CD8-positive, alpha-beta memory T cell (primary cell): ENCODE data around the gene DCANP1. TPM values are rescaled to one million over a fixed set of nuclear protein-coding genes. Genes with fewer than 3 reads are reported as not detected.

Source experiments
- CTCF ChIA-PET: fragments of 350-600 bp; sonication (Branson Sonifier 250); formaldehyde crosslinking; loops from one replicate; lab custom pipeline; 2021; ENCODE audit warnings: antibody characterized with exemption; lab: Charles Lee
- POLR2A ChIA-PET: fragments of 350-600 bp; sonication (Branson Sonifier 250); formaldehyde crosslinking; loops from one replicate; lab custom pipeline; 2021; ENCODE audit warnings: antibody characterized with exemption; lab: Charles Lee
- DNase-seq, 5 donors: peaks; one replicate each; pipeline versions ENCODE4 v3.0.0 to v3.0.0-alpha.2; 2020 to 2022; ENCODE audit warnings: mixed read lengths in 1 of 5
- H3K27ac ChIP-seq: one replicate; pipeline ENCODE4 v1.7.0; 2013; ENCODE audit warnings: low read depth, mild to moderate bottlenecking, low read length, moderate library complexity
- H3K27me3 ChIP-seq: 2 replicates; pipeline ENCODE4 v1.7.0; 2013; ENCODE audit warnings: low read length, mild to moderate bottlenecking; ENCODE audit not compliant: insufficient read depth, poor library complexity, severe bottlenecking
- H3K36me3 ChIP-seq: 2 replicates; pipeline ENCODE4 v1.7.0; 2013; ENCODE audit warnings: mild to moderate bottlenecking, low read length, moderate library complexity; ENCODE audit not compliant: insufficient read depth
- H3K4me1 ChIP-seq: 2 replicates; pipeline ENCODE4 v1.7.0; 2013; ENCODE audit warnings: mild to moderate bottlenecking, low read length, moderate library complexity; ENCODE audit not compliant: insufficient read depth
- H3K4me3 ChIP-seq: 2 replicates; pipeline ENCODE4 v1.7.0; 2013; ENCODE audit warnings: mild to moderate bottlenecking, low read length
- H3K9me3 ChIP-seq: 2 replicates; pipeline ENCODE4 v1.7.0; 2013; ENCODE audit warnings: mild to moderate bottlenecking, low read length
- H3K27ac Mint-ChIP-seq, 8 donors: one replicate each; pipeline ENCODE4 v1.8.0; 2020 to 2021; ENCODE audit warnings: mixed read lengths in 8 of 8, mild to moderate bottlenecking in 6 of 8, inconsistent platforms in 3 of 8, moderate library complexity in 3 of 8
- H3K27me3 Mint-ChIP-seq, 2 donors: one replicate each; pipeline ENCODE4 v1.8.0; 2020 to 2021; ENCODE audit warnings: mixed read lengths in 2 of 2, mild to moderate bottlenecking in 1 of 2, moderate library complexity in 1 of 2
- H3K36me3 Mint-ChIP-seq, 3 donors: one replicate each; pipeline ENCODE4 v1.8.0; 2020 to 2021; ENCODE audit warnings: mixed read lengths in 3 of 3, inconsistent platforms in 1 of 3, mild to moderate bottlenecking in 1 of 3
- H3K4me1 Mint-ChIP-seq, 3 donors: one replicate each; pipeline ENCODE4 v1.8.0; 2020 to 2021; ENCODE audit warnings: mixed read lengths in 3 of 3, inconsistent platforms in 1 of 3, mild to moderate bottlenecking in 1 of 3
- H3K4me3 Mint-ChIP-seq, 7 donors: one replicate each; pipeline ENCODE4 v1.8.0; 2020 to 2021; ENCODE audit warnings: mixed read lengths in 7 of 7, mild to moderate bottlenecking in 6 of 7, moderate library complexity in 4 of 7, inconsistent platforms in 2 of 7
- H3K9me3 Mint-ChIP-seq, 5 donors: one replicate each; pipeline ENCODE4 v1.8.0; 2020 to 2022; ENCODE audit warnings: mixed read lengths in 5 of 5, mild to moderate bottlenecking in 3 of 5, moderate library complexity in 2 of 5, inconsistent platforms in 1 of 5
- polyA plus RNA-seq: library from polyadenylated mRNA; unstranded; fragments of 300-500 nt; fragmentation: Illumina TruSeq; gene quantifications from one replicate; pipeline ENCODE4 v1.2.3, GENCODE V29; 2021
- total RNA-seq, 2 experiments: library from RNA; stranded (reverse); gene quantifications; one replicate each; pipeline ENCODE4 v1.2.3, GENCODE V29; 2021

DCANP1 gene
- total and polyA plus RNA-seq, 3 experiments from 2014 or later = not detected

GRCh38 chr5:135484674-135485086, 37.5 kb upstream of the DCANP1 start:
- POLR2A ChIA-PET = no interaction called here
- peaks cover 2 to 8% (median 4%) of the 10 kb centered on the region in 3 donors for H3K4me1 Mint-ChIP-seq
- no peak overlapping the region for H3K4me3 ChIP-seq
- CTCF ChIA-PET = no interaction called here
- H3K9me3 Mint-ChIP-seq = peaks cover 0 to 1% (median 0%) of the 10 kb centered on the region in 5 donors
- H3K36me3 Mint-ChIP-seq = peaks cover 0 to 1% (median 0%) of the 10 kb centered on the region in 3 donors
- peaks cover 20% of the 10 kb centered on the region for H3K27me3 ChIP-seq
- H3K27ac Mint-ChIP-seq = no peak overlapping the region
- no peaks in the 10 kb centered on the region for H3K4me1 ChIP-seq
- H3K4me3 Mint-ChIP-seq = no peak overlapping the region
- DNase-seq = no peak
- peaks cover 28 to 61% of the 10 kb centered on the region in 2 donors for H3K27me3 Mint-ChIP-seq
- no peak overlapping the region for H3K27ac ChIP-seq
- no peaks in the 10 kb centered on the region for H3K36me3 ChIP-seq
- no peaks in the 10 kb centered on the region for H3K9me3 ChIP-seq

- Mint-ChIP-seq H3K27me3 (peaks cover 24 to 53% of the 10 kb centered on the region in 2 donors), H3K4me1 (peaks cover 0 to under 1% (median 0%) of the 10 kb centered on the region in 3 donors), H3K36me3 (no peaks in the 10 kb centered on the region), H3K27ac (no peak overlapping the region), H3K9me3 (peaks cover 0 to 1% (median 0%) of the 10 kb centered on the region in 5 donors), H3K4me3 (peak overlapping the region in 1 of 7 donors; percentile 75)
- Histone ChIP-seq H3K4me3 (no peak overlapping the region), H3K27me3 (peaks cover 11% of the 10 kb centered on the region), H3K27ac (no peak overlapping the region), H3K36me3 (no peaks in the 10 kb centered on the region), H3K4me1 (no peaks in the 10 kb centered on the region), H3K9me3 (no peaks in the 10 kb centered on the region)
- ChIA-PET CTCF (no interaction called here), POLR2A (no interaction called here)
- no peak for DNase-seq
Measured at GRCh38 chr5:135483254-135483653, 36.1 kb upstream of the DCANP1 start.

GRCh38 chr5:135482381-135482933, 35.3 kb upstream of the DCANP1 start:
- Histone ChIP-seq H3K27me3 (peaks cover 9% of the 10 kb centered on the region), H3K36me3 (no peaks in the 10 kb centered on the region), H3K4me1 (no peaks in the 10 kb centered on the region), H3K4me3 (no peak overlapping the region), H3K9me3 (no peaks in the 10 kb centered on the region), H3K27ac (no peak overlapping the region)
- Mint-ChIP-seq H3K9me3 (peaks cover 0 to 1% (median 0%) of the 10 kb centered on the region in 5 donors), H3K27ac (no peak overlapping the region), H3K4me3 (no peak overlapping the region), H3K27me3 (peaks cover 18 to 45% of the 10 kb centered on the region in 2 donors), H3K4me1 (no peaks in the 10 kb centered on the region), H3K36me3 (no peaks in the 10 kb centered on the region)
- ChIA-PET CTCF (no interaction called here), POLR2A (no interaction called here)
- no peak for DNase-seq

GRCh38 chr5:135481909-135482311, 34.8 kb upstream of the DCANP1 start:
- H3K27me3 ChIP-seq = peaks cover 8% of the 10 kb centered on the region
- no peak overlapping the region for H3K27ac Mint-ChIP-seq
- ChIA-PET POLR2A (no interaction called here), CTCF (no interaction called here)
- no peak overlapping the region for H3K4me3 ChIP-seq
- H3K4me3 Mint-ChIP-seq = no peak overlapping the region
- DNase-seq = no peak
- no peaks in the 10 kb centered on the region for H3K36me3 ChIP-seq
- no peaks in the 10 kb centered on the region for H3K36me3 Mint-ChIP-seq
- H3K9me3 Mint-ChIP-seq = peaks cover 0 to 1% (median 0%) of the 10 kb centered on the region in 5 donors
- H3K9me3 ChIP-seq = no peaks in the 10 kb centered on the region
- H3K4me1 Mint-ChIP-seq = no peaks in the 10 kb centered on the region
- H3K27ac ChIP-seq = peak overlapping the region; percentile 31
- peaks cover 12 to 41% of the 10 kb centered on the region in 2 donors for H3K27me3 Mint-ChIP-seq
- H3K4me1 ChIP-seq = no peaks in the 10 kb centered on the region

GRCh38 chr5:135481387-135481786, 34.2 kb upstream of the DCANP1 start:
- Histone ChIP-seq H3K27ac (peak overlapping the region; percentile 31), H3K27me3 (peaks cover 6% of the 10 kb centered on the region), H3K36me3 (no peaks in the 10 kb centered on the region), H3K9me3 (no peaks in the 10 kb centered on the region), H3K4me1 (no peaks in the 10 kb centered on the region), H3K4me3 (no peak overlapping the region)
- Mint-ChIP-seq H3K4me1 (no peaks in the 10 kb centered on the region), H3K4me3 (no peak overlapping the region), H3K9me3 (no peaks in the 10 kb centered on the region), H3K27me3 (peaks cover 11 to 41% of the 10 kb centered on the region in 2 donors), H3K27ac (no peak overlapping the region), H3K36me3 (no peaks in the 10 kb centered on the region)
- CTCF ChIA-PET = no interaction called here
- DNase-seq = no peak
- POLR2A ChIA-PET = no interaction called here

GRCh38 chr5:135480511-135480910, 33.4 kb upstream of the DCANP1 start:
- Histone ChIP-seq H3K27me3 (no peaks in the 10 kb centered on the region), H3K9me3 (no peaks in the 10 kb centered on the region)

DNA sequence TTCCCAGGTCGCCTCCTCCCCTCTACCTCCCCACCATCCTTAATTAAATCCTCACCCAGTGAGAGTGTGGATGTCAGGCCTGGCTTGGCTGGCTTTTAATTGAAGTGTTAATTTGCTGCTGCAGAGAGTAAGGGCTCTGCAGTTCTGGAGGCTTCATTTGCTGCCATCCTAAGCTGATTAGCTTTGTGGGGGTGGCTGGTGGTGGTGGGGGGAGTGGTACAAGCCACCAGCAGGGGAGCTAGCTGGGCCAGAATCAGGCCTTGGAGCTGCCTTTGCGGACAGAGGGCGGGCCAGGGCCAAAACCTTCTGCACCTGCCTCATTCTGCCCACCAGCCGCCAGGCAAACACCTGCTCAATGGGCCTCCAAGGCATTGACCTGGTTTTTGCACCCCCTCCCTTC, 31.8 kb upstream of the DCANP1 start:
- no peak overlapping the region for H3K27ac ChIP-seq

More at GRCh38 chr5:135480511-135480910, 33.4 kb upstream of the DCANP1 start:
- Histone ChIP-seq H3K4me1 (no peaks in the 10 kb centered on the region), H3K4me3 (no peak overlapping the region), H3K27ac (no peak overlapping the region), H3K36me3 (no peaks in the 10 kb centered on the region)
- ChIA-PET CTCF (interaction anchor here (1.0 kb wide), 1 partner anchor 14 kb away, joined by 4 read pairs; no protein-coding TSS in a partner anchor), POLR2A (no interaction called here)
- Mint-ChIP-seq H3K4me1 (no peaks in the 10 kb centered on the region), H3K9me3 (no peaks in the 10 kb centered on the region), H3K36me3 (no peaks in the 10 kb centered on the region), H3K27ac (no peak overlapping the region), H3K27me3 (peaks cover 13 to 32% of the 10 kb centered on the region in 2 donors), H3K4me3 (no peak overlapping the region)
- DNase-seq = no peak

GRCh38 chr5:135477613-135478066, 30.5 kb upstream of the DCANP1 start:
- Mint-ChIP-seq H3K27ac (no peak overlapping the region), H3K36me3 (no peaks in the 10 kb centered on the region), H3K4me1 (no peaks in the 10 kb centered on the region), H3K4me3 (no peak overlapping the region), H3K27me3 (peaks cover 14 to 20% of the 10 kb centered on the region in 2 donors), H3K9me3 (no peaks in the 10 kb centered on the region)
- H3K4me1 ChIP-seq = no peaks in the 10 kb centered on the region
- ChIA-PET CTCF (interaction anchor here (1.3 kb wide), 1 partner anchor 10 kb away, joined by 3 read pairs; no protein-coding TSS in a partner anchor), POLR2A (no interaction called here)
- no peaks in the 10 kb centered on the region for H3K27me3 ChIP-seq
- no peaks in the 10 kb centered on the region for H3K9me3 ChIP-seq
- H3K4me3 ChIP-seq = no peak overlapping the region
- DNase-seq = no peak
- H3K36me3 ChIP-seq = no peaks in the 10 kb centered on the region
- peak overlapping the region; percentile 31 for H3K27ac ChIP-seq

More for the DNA sequence above, 31.8 kb upstream of the DCANP1 start:
- H3K9me3 ChIP-seq = no peaks in the 10 kb centered on the region
- CTCF ChIA-PET = interaction anchor here (1.0 to 1.3 kb wide), 2 partner anchors 11 to 21 kb away, joined by 3 to 4 read pairs; no protein-coding TSS in a partner anchor
- POLR2A ChIA-PET = no interaction called here
- H3K9me3 Mint-ChIP-seq = no peaks in the 10 kb centered on the region
- H3K36me3 ChIP-seq = no peaks in the 10 kb centered on the region
- H3K27me3 Mint-ChIP-seq = peaks cover 16 to 21% of the 10 kb centered on the region in 2 donors
- H3K27ac Mint-ChIP-seq = no peak overlapping the region
- no peaks in the 10 kb centered on the region for H3K4me1 ChIP-seq
- H3K4me3 Mint-ChIP-seq = no peak overlapping the region
- H3K36me3 Mint-ChIP-seq = no peaks in the 10 kb centered on the region
- no peak for DNase-seq
- H3K27me3 ChIP-seq = no peaks in the 10 kb centered on the region
- H3K4me1 Mint-ChIP-seq = no peaks in the 10 kb centered on the region
- H3K4me3 ChIP-seq = no peak overlapping the region
